ELF-1 (cell line): ENCODE measurements around the gene THADA.
"Not testable (repeated sequence)": the region's sequence is repeated elsewhere in the genome, so short reads cannot be mapped to it uniquely, and the experiment has no call there.

Experiments used
- DNase-seq: peaks from one replicate; pipeline ENCODE4 v3.0.0-alpha.2; 2016; ENCODE audit warnings: low read depth, low spot score

The THADA gene

GRCh38 chr2:43595603-43596412 is at the start of gene THADA:
THADA (minus strand) TSS chr2:43596038; CDS start chr2:43592392, 3,646 bp downstream.
- DNase-seq: peak; percentile 99

- no peak for DNase-seq
These were observed 47.8 kb upstream of the THADA start for GRCh38 chr2:43643680-43644079.

- no peak for DNase-seq
These were observed 46.5 kb upstream of the THADA start for GRCh38 chr2:43642363-43642762.

GRCh38 chr2:43637030-43637803 is 41.4 kb upstream of the THADA start, which contains the start of gene PLEKHH2:
PLEKHH2 (plus strand) TSS chr2:43637260; CDS start chr2:43644674, 7,414 bp downstream.
- peak; percentile 93 for DNase-seq

- no peak for DNase-seq
These were observed 40.8 kb upstream of the THADA start for GRCh38 chr2:43636621-43637020.

- DNase-seq: not testable (repeated sequence)
These were observed 40.3 kb upstream of the THADA start for GRCh38 chr2:43636153-43636552.

GRCh38 chr2:43634604-43635306 is 38.9 kb upstream of the THADA start:
- DNase-seq: no peak

GRCh38 chr2:43631618-43632317 is 35.9 kb upstream of the THADA start:
- DNase-seq: no peak

GRCh38 chr2:43622931-43623451 is 27.2 kb upstream of the THADA start:
- DNase-seq: no peak

GRCh38 chr2:43619511-43619910 is 23.7 kb upstream of the THADA start:
- DNase-seq: no peak

GRCh38 chr2:43616967-43617680 is 21.3 kb upstream of the THADA start:
- DNase-seq: no peak

GRCh38 chr2:43612944-43613343 is 17.1 kb upstream of the THADA start:
- DNase-seq: peak; percentile 6

- peak; percentile 81 for DNase-seq
These were observed 16.4 kb upstream of the THADA start for GRCh38 chr2:43611987-43612894.

GRCh38 chr2:43610361-43610760 is 14.5 kb upstream of the THADA start:
- no peak for DNase-seq

GRCh38 chr2:43609290-43609918 is 13.6 kb upstream of the THADA start:
- peak; percentile 50 for DNase-seq

GRCh38 chr2:43605851-43606250 is 10.0 kb upstream of the THADA start:
- DNase-seq: peak; percentile 8

- DNase-seq: peak; percentile 14
These were observed 9.3 kb upstream of the THADA start for GRCh38 chr2:43605079-43605655.

GRCh38 chr2:43604674-43605073 is 8.8 kb upstream of the THADA start:
- DNase-seq: no peak

- DNase-seq: not testable (repeated sequence)
These were observed 4.8 kb upstream of the THADA start for GRCh38 chr2:43600596-43600995.
